NCI-H2029 (cell line): ENCODE results near the gene KRTAP10-8.
"Not testable (repeated sequence)": the region's sequence is repeated elsewhere in the genome, so short reads cannot be mapped to it uniquely, and the experiment has no call there.

Experiments used
- DNase-seq: peaks from one replicate; lab custom pipeline; 2025; lab: John Stamatoyannopoulos, UW

The KRTAP10-8 gene

GRCh38 chr21:44618504-44618903 lies 6.6 kb downstream of the KRTAP10-8 start:
- no peak for DNase-seq

GRCh38 chr21:44618909-44619308 lies 7.0 kb downstream of the KRTAP10-8 start:
- DNase-seq, result no peak

GRCh38 chr21:44619886-44620285 lies 8.0 kb downstream of the KRTAP10-8 start:
- DNase-seq, result no peak

GRCh38 chr21:44623575-44623974 lies 11.7 kb downstream of the KRTAP10-8 start:
- no peak for DNase-seq

- no peak for DNase-seq
These were observed 13.9 kb downstream of the KRTAP10-8 start for GRCh38 chr21:44625756-44626155.

- DNase-seq, result no peak
These were observed 14.4 kb downstream of the KRTAP10-8 start for GRCh38 chr21:44626262-44626661.

- DNase-seq, result no peak
These were observed 14.8 kb downstream of the KRTAP10-8 start, which contains the start of gene KRTAP10-9 for GRCh38 chr21:44626673-44627143. KRTAP10-9 (plus strand) TSS chr21:44627093; CDS start chr21:44627172, 79 bp downstream.

- not testable (repeated sequence) for DNase-seq
These were observed 15.4 kb downstream of the KRTAP10-8 start for GRCh38 chr21:44627181-44627822.

- not testable (repeated sequence) for DNase-seq
These were observed 16.0 kb downstream of the KRTAP10-8 start for GRCh38 chr21:44627831-44628233.

GRCh38 chr21:44628707-44629391 lies 17.0 kb downstream of the KRTAP10-8 start:
- no peak for DNase-seq

- DNase-seq, result no peak
These were observed 18.6 kb downstream of the KRTAP10-8 start for GRCh38 chr21:44630440-44630839.

GRCh38 chr21:44632067-44632466 lies 20.2 kb downstream of the KRTAP10-8 start:
- DNase-seq, result no peak

GRCh38 chr21:44636209-44637017 lies 24.5 kb downstream of the KRTAP10-8 start:
- no peak for DNase-seq

- DNase-seq, result no peak
These were observed 25.4 kb downstream of the KRTAP10-8 start, which contains the start of gene KRTAP10-10 for GRCh38 chr21:44637018-44637850. KRTAP10-10 (plus strand) TSS chr21:44637356; CDS start chr21:44637418, 62 bp downstream.

- not testable (repeated sequence) for DNase-seq
These were observed 26.0 kb downstream of the KRTAP10-8 start for GRCh38 chr21:44637851-44638348.

GRCh38 chr21:44638506-44639330 lies 26.8 kb downstream of the KRTAP10-8 start:
- not testable (repeated sequence) for DNase-seq

GRCh38 chr21:44639331-44639655 lies 27.4 kb downstream of the KRTAP10-8 start:
- DNase-seq, result no peak

- DNase-seq, result no peak
These were observed 28.9 kb downstream of the KRTAP10-8 start for GRCh38 chr21:44640761-44641160.

GRCh38 chr21:44643741-44644310 lies 31.9 kb downstream of the KRTAP10-8 start:
- DNase-seq, result no peak

- DNase-seq, result no peak
These were observed 33.0 kb downstream of the KRTAP10-8 start for GRCh38 chr21:44644878-44645277.
